NCI-H146 (cell line): ENCODE results near the gene C2orf76.

Experiments
- DNase-seq: peaks from one replicate; lab custom pipeline; 2025; lab: John Stamatoyannopoulos, UW

The C2orf76 gene

GRCh38 chr2:119264781-119265692 lies 101.6 kb downstream of the C2orf76 start:
- DNase-seq, result peak; percentile 70

- no peak for DNase-seq
These were observed 103.0 kb downstream of the C2orf76 start for GRCh38 chr2:119263656-119264055.

- no peak for DNase-seq
These were observed 103.6 kb downstream of the C2orf76 start for GRCh38 chr2:119263025-119263424.

- no peak for DNase-seq
These were observed 105.0 kb downstream of the C2orf76 start for GRCh38 chr2:119261493-119262225.

- no peak for DNase-seq
These were observed 105.8 kb downstream of the C2orf76 start for GRCh38 chr2:119260646-119261492.

- peak; percentile 62 for DNase-seq
These were observed 107.3 kb downstream of the C2orf76 start for GRCh38 chr2:119259296-119259860.

GRCh38 chr2:119257198-119257597 lies 109.4 kb downstream of the C2orf76 start:
- no peak for DNase-seq

- DNase-seq, result no peak
These were observed 110.1 kb downstream of the C2orf76 start for GRCh38 chr2:119256582-119256921.

- DNase-seq, result no peak
These were observed 110.7 kb downstream of the C2orf76 start for GRCh38 chr2:119255760-119256581.

- DNase-seq, result no peak
These were observed 112.0 kb downstream of the C2orf76 start for GRCh38 chr2:119254601-119255080.

- DNase-seq, result no peak
These were observed 112.7 kb downstream of the C2orf76 start for GRCh38 chr2:119253760-119254600.

GRCh38 chr2:119253114-119253702 lies 113.4 kb downstream of the C2orf76 start:
- DNase-seq, result no peak
